ENCODE results near the gene CASP4.

DNA sequence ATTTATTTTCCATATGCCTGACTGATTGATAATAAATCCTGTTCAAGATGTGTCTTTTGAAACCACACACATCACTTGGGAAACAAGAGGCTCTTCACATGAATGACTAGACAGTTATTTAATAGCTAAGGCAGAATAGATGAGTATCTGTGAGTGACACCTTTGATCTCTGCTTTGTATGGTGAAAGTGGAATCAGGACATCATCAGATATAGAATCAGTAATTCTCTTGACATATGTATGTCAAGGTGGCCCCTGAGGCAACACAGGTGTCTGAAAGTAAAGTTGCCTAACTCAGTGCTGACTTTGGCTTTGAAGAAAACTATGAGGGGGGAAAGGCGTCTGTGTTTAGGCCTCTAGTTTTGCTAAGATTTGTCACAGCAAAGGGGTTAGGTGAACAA, 11.5 kb upstream of the CASP4 start:
- TF ChIP-seq GATA2 (IDR thresholded peaks at IDR 0.05; ENCODE audit: low read depth, low read length) (no peak), GATA3 (IDR thresholded peaks at IDR 0.05; ENCODE audit: low read depth, low read length) (no peak)

Measured in SH-SY5Y (cell line).